Measurements from ENCODE around the gene RAD1.
A peak's percentile ranks its signal among the peaks of the same experiment; 100 is the strongest.
"Not testable (repeated sequence)": the region's sequence is repeated elsewhere in the genome, so short reads cannot be mapped to it uniquely, and the experiment has no call there.

RAD1 gene

GRCh38 chr5:34928267-34928666 lies 13.0 kb upstream of the RAD1 start:
- ATAC-seq (replicated peaks) (no peak), DNase-seq (no peak)
- Mint-ChIP-seq H3K9me3 (no peaks in the 10 kb centered on the region), H3K36me3 (ENCODE audit: insufficient read depth) (peaks cover 43% of the 10 kb centered on the region), H3K27ac (no peak overlapping the region), H3K27me3 (no peaks in the 10 kb centered on the region), H3K4me1 (ENCODE audit: low read depth in 2 of 2) (peaks cover 22 to 28% of the 10 kb centered on the region in 2 donors), H3K4me3 (peak overlapping the region; percentile 98 to 99)

GRCh38 chr5:34927785-34928184 lies 12.5 kb upstream of the RAD1 start:
- no peak for DNase-seq
- peaks cover 48% of the 10 kb centered on the region for H3K36me3 Mint-ChIP-seq (ENCODE audit: insufficient read depth)
- no peak for ATAC-seq (replicated peaks)
- no peaks in the 10 kb centered on the region for H3K27me3 Mint-ChIP-seq
- H3K4me3 Mint-ChIP-seq = no peak overlapping the region
- peaks cover 22 to 28% of the 10 kb centered on the region in 2 donors for H3K4me1 Mint-ChIP-seq (ENCODE audit: low read depth in 2 of 2)
- no peak overlapping the region for H3K27ac Mint-ChIP-seq
- H3K9me3 Mint-ChIP-seq = no peaks in the 10 kb centered on the region

GRCh38 chr5:34926318-34926888 lies 11.1 kb upstream of the RAD1 start:
- Mint-ChIP-seq H3K27ac (no peak overlapping the region), H3K9me3 (no peaks in the 10 kb centered on the region), H3K4me3 (no peak overlapping the region), H3K4me1 (ENCODE audit: low read depth in 2 of 2) (peaks cover 16 to 22% of the 10 kb centered on the region in 2 donors), H3K27me3 (no peaks in the 10 kb centered on the region), H3K36me3 (ENCODE audit: insufficient read depth) (peaks cover 61% of the 10 kb centered on the region)
- ATAC-seq (replicated peaks) (no peak), DNase-seq (no peak)

DNA sequence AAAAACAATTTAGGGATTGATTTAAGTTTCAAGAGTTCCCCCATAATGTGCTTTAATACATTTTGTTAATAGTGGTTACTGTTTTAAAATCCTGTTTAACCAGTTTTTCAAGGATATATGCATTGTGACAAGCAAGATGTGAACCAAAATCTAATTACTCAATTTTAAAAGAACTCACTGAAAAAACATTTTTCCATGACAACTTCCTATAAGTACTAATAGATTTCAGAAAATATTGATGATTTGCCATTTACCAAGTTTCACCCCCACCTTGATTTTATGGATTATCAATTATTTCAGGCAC lies 9.1 kb upstream of the RAD1 start:
- no peak for DNase-seq
- Mint-ChIP-seq H3K9me3 (no peaks in the 10 kb centered on the region), H3K27me3 (no peaks in the 10 kb centered on the region), H3K4me1 (ENCODE audit: low read depth in 2 of 2) (peaks cover 5 to 8% of the 10 kb centered on the region in 2 donors), H3K4me3 (no peak overlapping the region), H3K27ac (no peak overlapping the region), H3K36me3 (ENCODE audit: insufficient read depth) (peaks cover 79% of the 10 kb centered on the region)
- no peak for ATAC-seq (replicated peaks)

- H3K4me3 Mint-ChIP-seq = no peak overlapping the region
- peaks cover 80% of the 10 kb centered on the region for H3K36me3 Mint-ChIP-seq (ENCODE audit: insufficient read depth)
- peaks cover 2 to 3% of the 10 kb centered on the region in 2 donors for H3K4me1 Mint-ChIP-seq (ENCODE audit: low read depth in 2 of 2)
- H3K27ac Mint-ChIP-seq = peak overlapping the region in 1 of 2 donors; percentile 15
- ATAC-seq (replicated peaks) = peak; percentile 56
- no peaks in the 10 kb centered on the region for H3K27me3 Mint-ChIP-seq
- no peak for DNase-seq
- no peaks in the 10 kb centered on the region for H3K9me3 Mint-ChIP-seq
These were observed 8.6 kb upstream of the RAD1 start for GRCh38 chr5:34923694-34924461.

DNA sequence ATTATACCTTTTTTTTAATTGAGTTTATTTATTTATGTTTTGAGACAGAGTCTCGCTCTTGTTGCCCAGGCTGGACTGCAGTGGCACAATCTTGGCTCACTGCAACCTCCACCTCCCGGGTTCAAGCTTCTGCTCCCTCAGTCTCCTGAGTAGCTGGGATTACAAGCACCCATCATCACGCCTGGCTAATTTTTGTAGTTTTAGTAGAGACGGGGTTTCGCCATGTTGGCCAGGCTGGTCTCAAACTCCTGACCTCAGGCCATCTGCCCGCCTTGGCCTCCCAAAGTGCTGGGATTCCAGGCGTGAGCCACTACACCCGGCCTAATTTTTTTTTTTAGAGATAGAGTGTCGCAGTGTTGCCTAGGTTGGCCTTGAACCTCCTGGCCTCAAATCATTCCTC lies 8.0 kb upstream of the RAD1 start:
- not testable (repeated sequence) for H3K9me3 Mint-ChIP-seq; H3K27me3 Mint-ChIP-seq; H3K4me3 Mint-ChIP-seq; H3K4me1 Mint-ChIP-seq (ENCODE audit: low read depth in 2 of 2); DNase-seq; ATAC-seq (replicated peaks)
- Mint-ChIP-seq H3K36me3 (ENCODE audit: insufficient read depth) (peaks cover 83% of the 10 kb centered on the region), H3K27ac (peak overlapping the region in 1 of 2 donors; percentile 15)

DNA sequence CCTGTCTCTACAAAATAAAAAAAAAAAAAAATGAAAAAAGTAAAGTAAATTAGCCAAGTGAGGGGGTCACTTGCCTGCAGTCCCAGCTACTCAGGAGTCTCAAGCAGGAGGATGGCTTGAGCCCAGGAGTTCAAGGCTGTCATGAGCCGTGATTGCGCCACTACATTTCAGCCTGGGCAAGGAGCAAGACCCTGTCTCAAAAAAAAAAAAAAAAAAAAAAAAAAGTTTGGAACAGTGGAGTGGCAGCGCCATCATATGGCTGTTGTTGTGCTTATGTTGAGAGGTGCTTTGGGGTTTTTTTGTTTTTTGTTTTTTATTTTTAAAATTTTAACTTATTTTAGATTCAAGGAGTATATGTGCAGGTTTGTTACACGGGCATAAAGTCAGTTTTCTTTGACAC lies 3.8 kb upstream of the RAD1 start:
- Mint-ChIP-seq H3K27ac (no peak overlapping the region), H3K9me3 (no peaks in the 10 kb centered on the region), H3K27me3 (no peaks in the 10 kb centered on the region), H3K36me3 (ENCODE audit: insufficient read depth) (peaks cover 67% of the 10 kb centered on the region), H3K4me3 (no peak overlapping the region), H3K4me1 (ENCODE audit: low read depth in 2 of 2) (peaks cover 21 to 25% of the 10 kb centered on the region in 2 donors)
- ATAC-seq (replicated peaks) (no peak), DNase-seq (no peak)

DNA sequence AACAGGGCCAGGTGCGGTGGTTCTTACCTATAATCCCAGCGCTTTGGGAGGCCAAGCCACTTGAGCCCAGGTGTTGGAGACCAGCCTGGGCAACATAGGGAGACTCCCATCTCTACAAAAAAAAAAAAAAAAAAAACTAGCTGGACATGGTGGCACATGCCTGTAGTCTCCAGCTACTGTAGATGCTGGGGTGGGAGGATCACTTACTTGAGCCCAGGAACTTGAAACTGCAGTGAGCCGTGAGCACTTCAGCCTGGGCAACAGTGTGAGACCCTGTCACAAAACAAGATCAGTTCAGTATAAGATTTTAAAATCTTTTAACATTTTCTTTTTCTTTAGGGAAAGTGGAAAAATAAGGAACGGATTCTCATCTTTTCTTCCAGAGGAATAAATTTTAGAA lies 2.7 kb upstream of the RAD1 start:
- ATAC-seq (replicated peaks) = no peak
- Mint-ChIP-seq H3K27me3 (no peaks in the 10 kb centered on the region), H3K36me3 (ENCODE audit: insufficient read depth) (peaks cover 58% of the 10 kb centered on the region), H3K4me3 (no peak overlapping the region), H3K27ac (no peak overlapping the region), H3K9me3 (no peaks in the 10 kb centered on the region), H3K4me1 (ENCODE audit: low read depth in 2 of 2) (peaks cover 24 to 31% of the 10 kb centered on the region in 2 donors)
- no peak for DNase-seq

DNA sequence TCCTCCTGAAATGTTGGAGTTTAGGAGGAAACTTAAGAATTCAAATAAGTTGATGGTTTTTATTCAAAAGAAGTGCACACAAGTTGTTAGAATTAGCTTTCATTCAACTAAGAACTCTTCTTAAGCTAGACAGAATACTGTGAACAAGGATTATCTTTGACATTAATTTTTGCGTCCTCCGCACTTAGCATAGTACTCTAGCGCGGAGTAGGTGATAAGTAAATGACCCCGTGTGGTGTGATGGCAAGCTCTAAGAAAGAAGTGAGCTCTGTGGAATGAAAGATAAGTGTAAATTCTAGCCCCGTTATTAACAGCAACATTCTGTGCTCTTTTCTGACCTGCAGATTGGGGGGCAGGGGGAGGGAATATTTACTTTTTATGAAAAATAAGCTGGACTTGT lies 1.2 kb upstream of the RAD1 start:
- H3K27me3 Mint-ChIP-seq = no peaks in the 10 kb centered on the region
- no peak overlapping the region for H3K4me3 Mint-ChIP-seq
- no peaks in the 10 kb centered on the region for H3K9me3 Mint-ChIP-seq
- H3K36me3 Mint-ChIP-seq (ENCODE audit: insufficient read depth) = peaks cover 48% of the 10 kb centered on the region
- H3K27ac Mint-ChIP-seq = no peak overlapping the region
- H3K4me1 Mint-ChIP-seq (ENCODE audit: low read depth in 2 of 2) = peaks cover 24 to 31% of the 10 kb centered on the region in 2 donors
- DNase-seq = no peak
- no peak for ATAC-seq (replicated peaks)

- ATAC-seq (replicated peaks) = no peak
These were observed 520 bp upstream of the RAD1 start for GRCh38 chr5:34915856-34916192.

DNA sequence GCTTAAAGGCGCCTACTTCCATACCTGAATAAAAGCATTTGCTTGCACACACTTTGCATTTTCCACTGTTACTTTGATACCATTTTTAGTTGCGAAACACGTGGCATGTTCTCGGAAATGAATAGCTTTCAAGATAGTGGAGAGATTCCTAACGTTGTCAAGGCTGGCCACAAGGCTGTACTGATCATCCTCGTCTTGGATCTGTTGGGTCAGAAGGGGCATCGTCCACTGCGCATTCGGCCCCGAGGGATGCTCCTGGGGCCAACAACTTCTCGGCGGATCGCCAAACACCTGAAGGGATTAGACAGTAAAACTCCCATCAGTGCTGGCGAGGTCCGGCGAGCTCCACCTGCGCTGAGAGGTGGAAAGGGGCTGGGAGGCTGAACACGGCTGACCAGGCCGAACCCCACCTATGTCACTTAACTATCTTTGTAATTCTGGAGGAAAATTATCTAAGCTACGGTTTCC lies 599 bp downstream of the RAD1 start:
- Mint-ChIP-seq H3K4me3 (no peak overlapping the region), H3K27me3 (no peaks in the 10 kb centered on the region), H3K4me1 (ENCODE audit: low read depth in 2 of 2) (peaks cover 24 to 31% of the 10 kb centered on the region in 2 donors), H3K9me3 (no peaks in the 10 kb centered on the region), H3K27ac (no peak overlapping the region), H3K36me3 (ENCODE audit: insufficient read depth) (peaks cover 45% of the 10 kb centered on the region)
- DNase-seq (peak in 1 of 3 experiments; percentile 10), ATAC-seq (replicated peaks) (no peak)

More at GRCh38 chr5:34915856-34916192, 520 bp upstream of the RAD1 start:
- Mint-ChIP-seq H3K4me3 (no peak overlapping the region), H3K27me3 (no peaks in the 10 kb centered on the region), H3K27ac (no peak overlapping the region), H3K4me1 (ENCODE audit: low read depth in 2 of 2) (peaks cover 24 to 31% of the 10 kb centered on the region in 2 donors), H3K36me3 (ENCODE audit: insufficient read depth) (peaks cover 48% of the 10 kb centered on the region), H3K9me3 (no peaks in the 10 kb centered on the region)
- no peak for DNase-seq

- Mint-ChIP-seq H3K36me3 (ENCODE audit: insufficient read depth) (peaks cover 44% of the 10 kb centered on the region), H3K27me3 (no peaks in the 10 kb centered on the region), H3K9me3 (no peaks in the 10 kb centered on the region), H3K4me1 (ENCODE audit: low read depth in 2 of 2) (peaks cover 24 to 31% of the 10 kb centered on the region in 2 donors), H3K4me3 (no peak overlapping the region), H3K27ac (no peak overlapping the region)
- ATAC-seq (replicated peaks) (no peak), DNase-seq (no peak)
These were observed 2.2 kb downstream of the RAD1 start for GRCh38 chr5:34913072-34913471.

DNA sequence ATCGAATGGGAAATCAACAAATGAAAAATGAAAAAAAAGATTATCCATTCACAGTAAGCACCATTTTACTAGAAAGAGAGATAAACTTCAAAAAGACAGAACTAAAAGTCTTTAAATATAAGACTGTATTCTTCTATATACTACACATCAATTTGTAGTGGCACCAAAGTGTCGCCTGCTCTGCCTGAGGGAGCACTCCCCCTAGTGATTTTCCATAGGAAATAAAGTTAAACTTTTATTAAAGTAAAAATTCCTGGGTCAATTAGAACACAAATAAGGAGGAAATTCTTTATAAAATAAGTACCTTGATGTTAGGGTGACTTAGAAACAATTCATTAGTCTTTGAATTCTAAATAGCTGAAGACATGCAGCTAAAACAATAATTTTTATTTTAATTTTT lies 9.7 kb downstream of the RAD1 start:
- H3K36me3 Mint-ChIP-seq (ENCODE audit: insufficient read depth) = peaks cover 35% of the 10 kb centered on the region
- no peaks in the 10 kb centered on the region for H3K27me3 Mint-ChIP-seq
- ATAC-seq (replicated peaks) (no peak), DNase-seq (no peak)
- no peak overlapping the region for H3K27ac Mint-ChIP-seq
- H3K9me3 Mint-ChIP-seq = no peaks in the 10 kb centered on the region
- no peak overlapping the region for H3K4me3 Mint-ChIP-seq
- H3K4me1 Mint-ChIP-seq (ENCODE audit: low read depth in 2 of 2) = no peaks in the 10 kb centered on the region

- Mint-ChIP-seq H3K27ac (no peak overlapping the region), H3K4me3 (no peak overlapping the region), H3K36me3 (ENCODE audit: insufficient read depth) (peaks cover 16% of the 10 kb centered on the region), H3K27me3 (no peaks in the 10 kb centered on the region), H3K9me3 (no peaks in the 10 kb centered on the region), H3K4me1 (ENCODE audit: low read depth in 2 of 2) (no peaks in the 10 kb centered on the region)
- ATAC-seq (replicated peaks) (no peak), DNase-seq (no peak)
These were observed 12.0 kb downstream of the RAD1 start for GRCh38 chr5:34903260-34903659.
